ENCODE results near the gene VIPR2.

- TF ChIP-seq POLR2A (IDR thresholded peaks at IDR 0.05), result no peak
- TF ChIP-seq CTCF (IDR thresholded peaks at IDR 0.05), result no peak
Observed at GRCh38 chr7:159192725-159193453, 48.2 kb upstream of the VIPR2 start.
